Endodermal cell (in vitro differentiated cells): Measurements from ENCODE around the gene RAB27B. TPM values are rescaled to one million over a fixed set of nuclear protein-coding genes. Genes with fewer than 3 reads are reported as not detected.
A peak's percentile ranks its signal among the peaks of the same experiment; 100 is the strongest.

Experiments
- DNase-seq: peaks from one replicate; pipeline ENCODE4 v3.0.0-alpha.2; 2017
- H3K27ac ChIP-seq: 2 replicates; pipeline ENCODE4 v1.5.1; 2013; ENCODE audit warnings: mild to moderate bottlenecking, low read depth, low read length, moderate library complexity
- H3K27me3 ChIP-seq: 2 replicates; pipeline ENCODE4 v1.6.1; 2013; ENCODE audit warnings: mild to moderate bottlenecking, low read length, moderate library complexity; ENCODE audit not compliant: insufficient read depth, control insufficient read depth, poor library complexity, severe bottlenecking
- H3K36me3 ChIP-seq: 2 replicates; pipeline ENCODE4 v1.7.0; 2013; ENCODE audit warnings: mild to moderate bottlenecking, low read length, moderate library complexity; ENCODE audit not compliant: control insufficient read depth, insufficient read depth
- H3K4me1 ChIP-seq: one replicate; pipeline ENCODE4 v1.7.0; 2013; ENCODE audit warnings: low read length; ENCODE audit not compliant: control insufficient read depth, insufficient read depth
- H3K4me3 ChIP-seq: 2 replicates; pipeline ENCODE4 v1.5.1; 2013; ENCODE audit warnings: mild to moderate bottlenecking, low read length, moderate library complexity
- H3K9ac ChIP-seq: 2 replicates; pipeline ENCODE4 v1.6.1; 2013; ENCODE audit warnings: mild to moderate bottlenecking, low read length, moderate library complexity; ENCODE audit not compliant: poor library complexity, severe bottlenecking; ENCODE audit errors: extremely low read depth
- H3K9me3 ChIP-seq: 2 replicates; pipeline ENCODE4 v1.6.1; 2013; ENCODE audit warnings: mild to moderate bottlenecking, low read length, moderate library complexity; ENCODE audit not compliant: control insufficient read depth
- H3K27ac Mint-ChIP-seq: 2 replicates; pipeline ENCODE4 v1.8.0; 2020; ENCODE audit warnings: mixed read lengths
- H3K27me3 Mint-ChIP-seq: 2 replicates; pipeline ENCODE4 v1.8.0; 2021; ENCODE audit warnings: mild to moderate bottlenecking, mixed read lengths; ENCODE audit not compliant: insufficient read depth
- H3K36me3 Mint-ChIP-seq: 2 replicates; pipeline ENCODE4 v1.8.0; 2020; ENCODE audit warnings: low read depth, mixed read lengths
- H3K4me1 Mint-ChIP-seq: 2 replicates; pipeline ENCODE4 v1.8.0; 2020; ENCODE audit warnings: mixed read lengths
- H3K4me3 Mint-ChIP-seq: 2 replicates; pipeline ENCODE4 v1.8.0; 2020; ENCODE audit warnings: mild to moderate bottlenecking, moderate library complexity, mixed read lengths
- H3K9me3 Mint-ChIP-seq: 2 replicates; pipeline ENCODE4 v1.8.0; 2020; ENCODE audit warnings: mild to moderate bottlenecking, mixed read lengths
- WGBS, 2 experiments: methylation state at CpG; one replicate each; pipeline versions ENCODE4 v1.1.5 to v1.1.7; 2013; ENCODE audit warnings: missing lambda C conversion rate in 2 of 2, mixed read lengths in 1 of 2; ENCODE audit not compliant: insufficient coverage in 1 of 2, insufficient read length in 1 of 2; 5-methylcytosine and 5-hydroxymethylcytosine counted together
- total RNA-seq, 2 donors: library from RNA; stranded (reverse); fragmentation: NEBNext Ultra II Directional in 1 of 2; extraction: Animal tissue kit (Norgen Biotek cat#: 25700) in 1 of 2; gene quantifications; 2 replicates in 1 of 2; 3 replicates in 1 of 2; pipeline ENCODE4 v1.2.1, GENCODE V29; 2021
- TF ChIP-seq, protein P1 (sequence below): fragments of 200-600 bp; sonication (generic); conservative IDR thresholded peaks from 2 replicates; pipeline ENCODE4 v1.5.0; 2021; ENCODE audit warnings: antibody characterized with exemption, mild to moderate bottlenecking

The RAB27B gene
- total RNA-seq, 2 donors from 2014 or later: 0.40 to 0.99 TPM

GRCh38 chr18:54880395-54881105 is 52.3 kb downstream of the RAB27B start:
- H3K27me3 Mint-ChIP-seq: peaks cover 3% of the 10 kb centered on the region
- H3K9me3 Mint-ChIP-seq: peaks cover 9% of the 10 kb centered on the region
- H3K4me1 Mint-ChIP-seq: peaks cover 43% of the 10 kb centered on the region
- H3K27ac Mint-ChIP-seq: peak overlapping the region; percentile 4
- peak overlapping the region; percentile 28 for H3K9ac ChIP-seq
- no peak overlapping the region for H3K4me3 ChIP-seq
- WGBS, 2 experiments: 29 to 77% methylated on average over 1 to 5 of the region's 5 CpGs
- H3K27me3 ChIP-seq: no peaks in the 10 kb centered on the region
- no peak overlapping the region for H3K4me3 Mint-ChIP-seq
- peak; percentile 55 for DNase-seq
- H3K27ac ChIP-seq: peak overlapping the region; percentile 21
- no peaks in the 10 kb centered on the region for H3K36me3 Mint-ChIP-seq
- no peaks in the 10 kb centered on the region for H3K9me3 ChIP-seq
- H3K36me3 ChIP-seq: no peaks in the 10 kb centered on the region
- peaks cover 23% of the 10 kb centered on the region for H3K4me1 ChIP-seq
- TF ChIP-seq, protein P1, sequence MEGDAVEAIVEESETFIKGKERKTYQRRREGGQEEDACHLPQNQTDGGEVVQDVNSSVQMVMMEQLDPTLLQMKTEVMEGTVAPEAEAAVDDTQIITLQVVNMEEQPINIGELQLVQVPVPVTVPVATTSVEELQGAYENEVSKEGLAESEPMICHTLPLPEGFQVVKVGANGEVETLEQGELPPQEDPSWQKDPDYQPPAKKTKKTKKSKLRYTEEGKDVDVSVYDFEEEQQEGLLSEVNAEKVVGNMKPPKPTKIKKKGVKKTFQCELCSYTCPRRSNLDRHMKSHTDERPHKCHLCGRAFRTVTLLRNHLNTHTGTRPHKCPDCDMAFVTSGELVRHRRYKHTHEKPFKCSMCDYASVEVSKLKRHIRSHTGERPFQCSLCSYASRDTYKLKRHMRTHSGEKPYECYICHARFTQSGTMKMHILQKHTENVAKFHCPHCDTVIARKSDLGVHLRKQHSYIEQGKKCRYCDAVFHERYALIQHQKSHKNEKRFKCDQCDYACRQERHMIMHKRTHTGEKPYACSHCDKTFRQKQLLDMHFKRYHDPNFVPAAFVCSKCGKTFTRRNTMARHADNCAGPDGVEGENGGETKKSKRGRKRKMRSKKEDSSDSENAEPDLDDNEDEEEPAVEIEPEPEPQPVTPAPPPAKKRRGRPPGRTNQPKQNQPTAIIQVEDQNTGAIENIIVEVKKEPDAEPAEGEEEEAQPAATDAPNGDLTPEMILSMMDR: no peak

DNA sequence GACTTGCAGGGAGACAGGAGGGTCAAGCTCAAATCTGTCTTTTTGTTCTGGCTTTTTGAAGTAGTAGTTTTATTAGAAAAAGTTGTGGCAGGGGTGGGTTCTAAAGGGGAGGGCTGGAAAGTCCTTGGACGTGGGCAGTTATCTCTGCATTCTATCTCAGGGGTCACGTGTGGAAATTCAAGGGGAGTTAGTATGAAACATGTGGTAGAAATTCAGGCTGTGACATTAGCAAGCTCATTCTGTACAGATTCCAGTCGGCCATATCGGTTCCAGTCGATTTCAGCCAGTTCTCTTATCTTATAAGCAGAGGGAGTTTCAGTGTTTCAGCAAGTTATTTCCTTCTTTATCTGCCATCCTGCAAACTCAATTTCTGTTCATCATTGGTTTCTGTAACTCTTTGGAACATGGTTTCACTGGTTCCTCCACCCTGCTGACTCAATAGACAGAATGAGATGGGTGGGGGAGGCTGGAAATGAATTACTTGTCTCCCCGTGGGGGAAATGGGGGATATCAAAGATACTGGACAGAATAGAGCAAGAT is 53.0 kb downstream of the RAB27B start:
- Histone ChIP-seq H3K27me3 (no peaks in the 10 kb centered on the region), H3K36me3 (no peaks in the 10 kb centered on the region), H3K4me1 (peaks cover 23% of the 10 kb centered on the region), H3K4me3 (no peak overlapping the region), H3K9me3 (no peaks in the 10 kb centered on the region), H3K27ac (no peak overlapping the region), H3K9ac (no peak overlapping the region)
- Mint-ChIP-seq H3K36me3 (no peaks in the 10 kb centered on the region), H3K27me3 (peaks cover 3% of the 10 kb centered on the region), H3K27ac (peak overlapping the region; percentile 4), H3K4me1 (peaks cover 43% of the 10 kb centered on the region), H3K9me3 (peaks cover 10% of the 10 kb centered on the region), H3K4me3 (no peak overlapping the region)
- WGBS, 2 experiments: 96 to 100% methylated on average over 4 to 6 of the region's 6 CpGs
- DNase-seq: no peak
- TF ChIP-seq, protein P1: no peak

GRCh38 chr18:54882318-54882717 is 54.0 kb downstream of the RAB27B start:
- H3K36me3 Mint-ChIP-seq: no peaks in the 10 kb centered on the region
- H3K27me3 Mint-ChIP-seq: peaks cover 3% of the 10 kb centered on the region
- H3K27me3 ChIP-seq: no peaks in the 10 kb centered on the region
- no peaks in the 10 kb centered on the region for H3K36me3 ChIP-seq
- peaks cover 43% of the 10 kb centered on the region for H3K4me1 Mint-ChIP-seq
- H3K4me1 ChIP-seq: peaks cover 23% of the 10 kb centered on the region
- no peak overlapping the region for H3K27ac ChIP-seq
- H3K4me3 ChIP-seq: no peak overlapping the region
- H3K9ac ChIP-seq: no peak overlapping the region
- TF ChIP-seq, protein P1: no peak
- DNase-seq: peak; percentile 51
- 60 to 64% methylated on average over 3 to 4 of the region's 4 CpGs for WGBS, 2 experiments
- no peak overlapping the region for H3K4me3 Mint-ChIP-seq
- H3K9me3 Mint-ChIP-seq: peaks cover 9% of the 10 kb centered on the region
- no peak overlapping the region for H3K27ac Mint-ChIP-seq
- no peaks in the 10 kb centered on the region for H3K9me3 ChIP-seq
